Neural progenitor cell (in vitro differentiated cells): Measurements from ENCODE around the gene PADI2. TPM values are rescaled to one million over a fixed set of nuclear protein-coding genes. Genes with fewer than 3 reads are reported as not detected.

Source experiments
- DNase-seq: peaks from one replicate; pipeline ENCODE4 v3.0.0-alpha.2; 2016; ENCODE audit warnings: low spot score
- H2AFZ ChIP-seq: fragments of 200-600 bp; sonication (generic); replicated peaks from 2 replicates; pipeline ENCODE4 v1.6.1; 2016; ENCODE audit warnings: antibody characterized with exemption
- H3F3A ChIP-seq: fragments of 200-600 bp; sonication (generic); 2 replicates; pipeline ENCODE4 v1.6.1; 2016; ENCODE audit warnings: antibody characterized with exemption, low read depth
- H3K27ac ChIP-seq: fragments of 200-600 bp; sonication (generic); 2 replicates; pipeline ENCODE4 v1.5.1; 2016; ENCODE audit warnings: mild to moderate bottlenecking
- H3K27me3 ChIP-seq: fragments of 200-600 bp; sonication (generic); 2 replicates; pipeline ENCODE4 v1.6.1; 2016; ENCODE audit warnings: mild to moderate bottlenecking, moderate library complexity
- H3K36me3 ChIP-seq: fragments of 200-600 bp; sonication (generic); 2 replicates; pipeline ENCODE4 v1.5.1; 2016
- H3K4me1 ChIP-seq: fragments of 200-600 bp; sonication (generic); 2 replicates; pipeline ENCODE4 v1.6.1; 2016; ENCODE audit warnings: mixed run types
- H3K4me2 ChIP-seq: fragments of 200-600 bp; sonication (generic); 2 replicates; pipeline ENCODE4 v1.6.1; 2016
- H3K4me3 ChIP-seq: fragments of 200-600 bp; sonication (generic); 2 replicates; pipeline ENCODE4 v1.5.1; 2016
- H3K79me2 ChIP-seq: fragments of 200-600 bp; sonication (generic); 2 replicates; pipeline ENCODE4 v1.6.1; 2016; ENCODE audit warnings: low read depth
- H3K9ac ChIP-seq: fragments of 200-600 bp; sonication (generic); 2 replicates; pipeline ENCODE4 v1.6.1; 2016
- H3K9me3 ChIP-seq: fragments of 200-600 bp; sonication (generic); 2 replicates; pipeline ENCODE4 v1.5.1; 2016; ENCODE audit warnings: low read depth
- H4K20me1 ChIP-seq: fragments of 200-600 bp; sonication (generic); 2 replicates; pipeline ENCODE4 v1.6.1; 2016; ENCODE audit warnings: low read depth
- H3K27ac Mint-ChIP-seq: 3 replicates; pipeline ENCODE4 v1.8.0; 2021; ENCODE audit warnings: mixed read lengths
- H3K27me3 Mint-ChIP-seq: 2 replicates; pipeline ENCODE4 v1.8.0; 2022; ENCODE audit warnings: low read depth, mild to moderate bottlenecking, inconsistent platforms, moderate library complexity, mixed read lengths; ENCODE audit not compliant: insufficient read depth
- H3K36me3 Mint-ChIP-seq: 3 replicates; pipeline ENCODE4 v1.8.0; 2021; ENCODE audit warnings: mixed read lengths
- H3K4me1 Mint-ChIP-seq: 3 replicates; pipeline ENCODE4 v1.8.0; 2021; ENCODE audit warnings: mixed read lengths
- H3K4me3 Mint-ChIP-seq: 3 replicates; pipeline ENCODE4 v1.8.0; 2021; ENCODE audit warnings: mild to moderate bottlenecking, moderate library complexity, mixed read lengths
- H3K9me3 Mint-ChIP-seq: 3 replicates; pipeline ENCODE4 v1.8.0; 2020; ENCODE audit warnings: mixed read lengths
- EZH2 ChIP-seq: fragments of 200-600 bp; sonication (generic); IDR thresholded peaks from 2 replicates; pipeline ENCODE4 v1.6.1; 2017; ENCODE audit warnings: antibody characterized with exemption, mild to moderate bottlenecking, moderate library complexity
- EZH2phosphoT487 ChIP-seq: fragments of 200-600 bp; sonication (generic); IDR thresholded peaks from 2 replicates; pipeline ENCODE4 v1.6.1; 2017; ENCODE audit warnings: antibody characterized with exemption
- total RNA-seq: library from RNA; depleted of rRNA; stranded (reverse); fragments of >200 nt; gene quantifications from 2 replicates; pipeline ENCODE4 v1.2.3, GENCODE V29; 2015; ENCODE audit warnings: low replicate concordance
- TF ChIP-seq, protein P1 (sequence below): fragments of 200-600 bp; sonication (generic); IDR thresholded peaks from 2 replicates; pipeline ENCODE4 v1.5.1; 2017; ENCODE audit warnings: antibody characterized with exemption, mild to moderate bottlenecking

PADI2 gene
- total RNA-seq, 1 donor from 2014 or later, result 0.77 TPM

DNA sequence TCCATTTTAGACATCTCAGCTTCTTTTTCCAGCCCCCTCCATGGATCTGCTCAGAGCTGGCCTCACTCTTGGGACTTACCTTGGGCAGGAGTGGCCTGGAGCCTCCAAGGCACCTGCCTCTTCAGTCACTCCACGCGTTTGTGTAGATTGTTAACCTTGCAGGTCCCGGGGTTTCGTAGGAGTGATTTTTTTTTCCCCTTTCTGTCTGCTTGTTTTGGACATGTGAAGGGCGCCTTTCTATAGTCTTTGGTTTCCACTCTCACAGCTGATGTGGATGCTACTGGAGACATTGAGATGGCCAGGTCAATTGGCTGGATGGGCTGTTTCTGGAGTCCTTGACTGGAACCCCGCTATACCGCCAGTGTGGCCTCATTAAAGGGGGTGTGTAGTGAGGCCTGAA, 63.5 kb downstream of the PADI2 start:
- peaks cover 4% of the 10 kb centered on the region for H4K20me1 ChIP-seq
- H3K27me3 ChIP-seq, result no peaks in the 10 kb centered on the region
- peaks cover 28% of the 10 kb centered on the region for H3F3A ChIP-seq
- Mint-ChIP-seq H3K4me1 (peaks cover 33% of the 10 kb centered on the region), H3K9me3 (no peaks in the 10 kb centered on the region), H3K4me3 (peak overlapping the region; percentile 53), H3K27ac (peak overlapping the region; percentile 37), H3K36me3 (no peaks in the 10 kb centered on the region), H3K27me3 (peaks cover 12% of the 10 kb centered on the region)
- no peaks in the 10 kb centered on the region for H3K9me3 ChIP-seq
- DNase-seq, result no peak
- no peaks in the 10 kb centered on the region for H3K36me3 ChIP-seq
- no peak overlapping the region for H3K4me2 ChIP-seq
- H3K79me2 ChIP-seq, result peaks cover 30% of the 10 kb centered on the region
- no peak overlapping the region for H3K4me3 ChIP-seq
- no peak overlapping the region for H2AFZ ChIP-seq
- no peak overlapping the region for H3K27ac ChIP-seq
- TF ChIP-seq EZH2 (no peak), EZH2phosphoT487 (no peak)
- TF ChIP-seq, protein P1, sequence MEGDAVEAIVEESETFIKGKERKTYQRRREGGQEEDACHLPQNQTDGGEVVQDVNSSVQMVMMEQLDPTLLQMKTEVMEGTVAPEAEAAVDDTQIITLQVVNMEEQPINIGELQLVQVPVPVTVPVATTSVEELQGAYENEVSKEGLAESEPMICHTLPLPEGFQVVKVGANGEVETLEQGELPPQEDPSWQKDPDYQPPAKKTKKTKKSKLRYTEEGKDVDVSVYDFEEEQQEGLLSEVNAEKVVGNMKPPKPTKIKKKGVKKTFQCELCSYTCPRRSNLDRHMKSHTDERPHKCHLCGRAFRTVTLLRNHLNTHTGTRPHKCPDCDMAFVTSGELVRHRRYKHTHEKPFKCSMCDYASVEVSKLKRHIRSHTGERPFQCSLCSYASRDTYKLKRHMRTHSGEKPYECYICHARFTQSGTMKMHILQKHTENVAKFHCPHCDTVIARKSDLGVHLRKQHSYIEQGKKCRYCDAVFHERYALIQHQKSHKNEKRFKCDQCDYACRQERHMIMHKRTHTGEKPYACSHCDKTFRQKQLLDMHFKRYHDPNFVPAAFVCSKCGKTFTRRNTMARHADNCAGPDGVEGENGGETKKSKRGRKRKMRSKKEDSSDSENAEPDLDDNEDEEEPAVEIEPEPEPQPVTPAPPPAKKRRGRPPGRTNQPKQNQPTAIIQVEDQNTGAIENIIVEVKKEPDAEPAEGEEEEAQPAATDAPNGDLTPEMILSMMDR, result no peak
- no peak overlapping the region for H3K9ac ChIP-seq
- peaks cover 15% of the 10 kb centered on the region for H3K4me1 ChIP-seq

DNA sequence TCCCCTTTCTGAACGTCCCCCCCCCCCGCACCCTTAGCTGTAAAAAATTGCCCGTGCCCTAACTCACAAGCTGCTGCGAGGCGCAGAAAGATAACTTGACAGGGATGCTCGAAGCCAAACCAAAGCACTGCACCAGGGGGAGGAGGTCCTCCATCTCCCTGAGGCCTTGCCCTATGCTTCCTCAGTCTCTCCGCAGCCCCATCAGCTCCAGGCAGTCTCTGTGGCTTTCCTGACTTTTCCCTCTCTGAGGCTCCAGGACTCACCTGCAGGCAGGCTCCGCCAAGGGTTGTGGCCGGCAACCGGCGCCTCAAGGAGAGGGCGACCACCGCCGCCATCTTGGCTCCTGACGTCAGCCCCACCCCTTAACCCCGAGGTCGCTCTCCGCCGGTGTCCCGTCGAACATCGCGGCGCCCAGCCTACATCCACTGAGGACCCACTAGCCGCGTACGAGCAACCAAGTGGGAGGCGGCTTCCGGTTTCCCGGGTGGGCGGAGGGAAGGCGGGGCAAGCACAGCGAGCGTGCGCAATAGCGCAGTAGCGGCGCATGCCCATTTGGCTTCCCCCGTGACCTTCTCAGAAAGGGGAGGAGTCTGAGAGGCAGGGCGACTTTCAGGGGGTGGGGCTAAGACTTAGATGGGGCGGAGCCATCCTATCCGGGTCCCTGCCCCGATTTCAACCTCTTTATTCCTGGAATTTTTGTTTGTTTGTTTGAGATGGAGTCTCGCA, 65.4 kb downstream of the PADI2 start, which contains the start of gene SDHB:
Gene SDHB (minus strand): TSS at position 348 of the 726 bp plus-strand sequence. CDS start 13 bp downstream, at position 335.
- Mint-ChIP-seq H3K36me3 (peaks cover 2% of the 10 kb centered on the region), H3K27ac (peak within 1 kb of the TSS; percentile 93), H3K4me1 (peaks cover 16% of the 10 kb centered on the region), H3K27me3 (peaks cover 12% of the 10 kb centered on the region), H3K4me3 (peak within 1 kb of the TSS; percentile 98), H3K9me3 (no peaks in the 10 kb centered on the region)
- peak within 1 kb of the TSS; percentile 95 for H3K4me2 ChIP-seq
- H3K9ac ChIP-seq, result peak within 1 kb of the TSS; percentile 78
- H3K27me3 ChIP-seq, result no peaks in the 10 kb centered on the region
- TF ChIP-seq EZH2phosphoT487, result no peak
- no peaks in the 10 kb centered on the region for H3K9me3 ChIP-seq
- no peaks in the 10 kb centered on the region for H3K36me3 ChIP-seq
- peaks cover 8% of the 10 kb centered on the region for H3K4me1 ChIP-seq
- H3K27ac ChIP-seq, result no peak within 1 kb of the TSS
- peak; percentile 98 for DNase-seq
- H3F3A ChIP-seq, result peaks cover 17% of the 10 kb centered on the region
- H2AFZ ChIP-seq, result peak within 1 kb of the TSS; percentile 80
- H3K79me2 ChIP-seq, result peaks cover 45% of the 10 kb centered on the region
- H4K20me1 ChIP-seq, result peaks cover 5% of the 10 kb centered on the region
- H3K4me3 ChIP-seq, result peak within 1 kb of the TSS; percentile 83

DNA sequence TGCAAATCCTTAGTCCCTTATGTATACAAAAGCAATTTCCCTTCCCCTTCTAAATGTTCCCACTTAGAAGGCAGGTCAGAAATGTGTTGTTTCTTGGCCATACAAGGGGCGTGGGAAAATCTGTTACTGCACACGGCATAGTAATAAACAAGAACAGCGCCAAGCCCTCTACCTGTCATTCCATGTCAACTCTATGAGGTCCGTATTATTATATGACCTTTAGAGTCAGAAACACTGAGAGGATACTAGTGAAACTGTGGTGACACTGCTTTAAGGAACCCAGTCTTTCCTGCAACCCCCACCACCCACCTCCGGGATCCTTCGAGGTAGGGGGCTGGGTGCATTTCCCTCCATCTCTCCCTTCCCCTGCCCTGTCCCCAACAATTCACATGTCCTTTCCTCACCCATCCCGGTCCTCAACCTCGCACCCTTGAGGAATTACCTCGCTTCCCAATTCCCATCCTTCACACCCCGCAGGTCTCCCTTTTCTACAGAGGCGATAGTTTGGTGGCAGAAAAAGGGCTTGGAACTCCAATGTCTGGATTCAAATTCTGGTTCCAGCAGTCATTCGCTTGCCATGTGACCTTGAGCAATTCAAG, 66.1 kb downstream of the PADI2 start:
- Histone ChIP-seq H3F3A (peaks cover 17% of the 10 kb centered on the region), H3K27me3 (no peaks in the 10 kb centered on the region), H3K4me3 (peak overlapping the region; percentile 83), H3K27ac (no peak overlapping the region), H3K9ac (peak overlapping the region; percentile 78), H3K79me2 (peaks cover 51% of the 10 kb centered on the region), H3K4me1 (peaks cover 8% of the 10 kb centered on the region), H4K20me1 (peaks cover 5% of the 10 kb centered on the region), H3K9me3 (no peaks in the 10 kb centered on the region), H3K4me2 (peak overlapping the region; percentile 95), H2AFZ (peak overlapping the region; percentile 13), H3K36me3 (no peaks in the 10 kb centered on the region)
- TF ChIP-seq EZH2 (no peak), EZH2phosphoT487 (no peak)
- TF ChIP-seq, protein P1, result no peak
- Mint-ChIP-seq H3K27me3 (peaks cover 12% of the 10 kb centered on the region), H3K9me3 (no peaks in the 10 kb centered on the region), H3K27ac (no peak overlapping the region), H3K4me3 (peak overlapping the region; percentile 98), H3K36me3 (peaks cover 2% of the 10 kb centered on the region), H3K4me1 (peaks cover 16% of the 10 kb centered on the region)
- DNase-seq, result no peak

DNA sequence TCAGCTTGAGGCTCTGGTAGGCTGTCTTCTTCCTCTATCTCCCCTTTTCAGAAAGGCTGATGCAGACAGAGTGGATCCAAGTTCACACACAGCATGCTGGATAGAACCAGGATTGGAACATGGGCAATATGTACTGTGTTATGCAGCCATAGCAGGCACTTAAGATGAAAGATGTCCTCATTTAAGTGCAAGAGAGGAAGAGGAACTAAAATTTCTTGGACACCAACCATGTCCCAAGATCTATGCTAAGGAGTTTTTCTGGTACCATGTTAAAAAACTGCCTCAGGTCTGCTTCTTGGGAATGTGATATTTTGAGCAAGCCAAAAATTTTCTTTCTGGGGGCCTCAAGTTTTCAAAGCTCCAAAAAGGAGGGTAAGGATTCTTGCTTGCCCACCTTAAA, 66.6 kb downstream of the PADI2 start:
- H3K4me3 Mint-ChIP-seq, result peak overlapping the region; percentile 64
- H3K4me1 Mint-ChIP-seq, result peaks cover 16% of the 10 kb centered on the region
- H3K27ac Mint-ChIP-seq, result no peak overlapping the region
- Histone ChIP-seq H3K4me3 (peak overlapping the region; percentile 83), H3K79me2 (peaks cover 57% of the 10 kb centered on the region), H3K27me3 (no peaks in the 10 kb centered on the region), H2AFZ (no peak overlapping the region), H3F3A (peaks cover 17% of the 10 kb centered on the region), H3K4me1 (peaks cover 8% of the 10 kb centered on the region), H3K27ac (no peak overlapping the region), H4K20me1 (peaks cover 5% of the 10 kb centered on the region), H3K9ac (peak overlapping the region; percentile 78), H3K4me2 (peak overlapping the region; percentile 95), H3K9me3 (no peaks in the 10 kb centered on the region), H3K36me3 (no peaks in the 10 kb centered on the region)
- peaks cover 2% of the 10 kb centered on the region for H3K36me3 Mint-ChIP-seq
- peaks cover 12% of the 10 kb centered on the region for H3K27me3 Mint-ChIP-seq
- no peak for DNase-seq
- no peaks in the 10 kb centered on the region for H3K9me3 Mint-ChIP-seq
- TF ChIP-seq EZH2phosphoT487, result no peak
- no peak for TF ChIP-seq EZH2
- TF ChIP-seq, protein P1, result no peak
